Urothelium cell line (cell line): ENCODE results near the gene ODR4.
A peak's percentile ranks its signal among the peaks of the same experiment; 100 is the strongest.
"Not testable (repeated sequence)": the region's sequence is repeated elsewhere in the genome, so short reads cannot be mapped to it uniquely, and the experiment has no call there.

Source experiments
- DNase-seq: peaks from one replicate; pipeline ENCODE4 v3.0.0; 2011; ENCODE audit warnings: low spot score, mixed read lengths
- FAIRE-seq: peaks from 2 replicates; lab custom pipeline; 2011; peaks lifted over from hg19 to GRCh38; lab: Jason Lieb, UNC

ODR4 gene

GRCh38 chr1:186375152-186375928 is at the start of gene ODR4, which contains the start of gene TPR:
Gene ODR4 (plus strand): TSS chr1:186375838. CDS start chr1:186379786, 3,948 bp downstream.
Gene TPR (minus strand): TSS chr1:186375253. CDS start chr1:186375028, 225 bp downstream.
- FAIRE-seq (peak; percentile 62), DNase-seq (peak; percentile 94)

- no peak for DNase-seq
- FAIRE-seq = no peak
Observed at GRCh38 chr1:186326009-186326408, 49.6 kb upstream of the ODR4 start.

- no peak for DNase-seq
- no peak for FAIRE-seq
Observed at GRCh38 chr1:186327331-186327730, 48.3 kb upstream of the ODR4 start.

GRCh38 chr1:186330758-186331157 is 44.9 kb upstream of the ODR4 start:
- no peak for DNase-seq
- no peak for FAIRE-seq

GRCh38 chr1:186337554-186337953 is 38.1 kb upstream of the ODR4 start:
- FAIRE-seq = no peak
- DNase-seq = no peak

- DNase-seq (no peak), FAIRE-seq (no peak)
Observed at GRCh38 chr1:186340772-186341171, 34.9 kb upstream of the ODR4 start.

- FAIRE-seq, DNase-seq: not testable (repeated sequence)
Observed at GRCh38 chr1:186347837-186348691, 27.6 kb upstream of the ODR4 start.

- DNase-seq (peak; percentile 21), FAIRE-seq (no peak)
Observed at GRCh38 chr1:186374303-186375151, 1.1 kb upstream of the ODR4 start.

GRCh38 chr1:186375929-186376319 is 286 bp downstream of the ODR4 start:
- DNase-seq (no peak), FAIRE-seq (no peak)

GRCh38 chr1:186386725-186387383 is 11.2 kb downstream of the ODR4 start:
- FAIRE-seq (no peak), DNase-seq (no peak)

GRCh38 chr1:186390925-186391324 is 15.3 kb downstream of the ODR4 start:
- DNase-seq (no peak), FAIRE-seq (no peak)

GRCh38 chr1:186391841-186392240 is 16.2 kb downstream of the ODR4 start:
- DNase-seq (no peak), FAIRE-seq (no peak)

GRCh38 chr1:186392711-186393110 is 17.1 kb downstream of the ODR4 start:
- DNase-seq, FAIRE-seq: not testable (repeated sequence)

GRCh38 chr1:186401446-186401845 is 25.8 kb downstream of the ODR4 start:
- DNase-seq = not testable (repeated sequence)

GRCh38 chr1:186403632-186404031 is 28.0 kb downstream of the ODR4 start:
- DNase-seq (no peak), FAIRE-seq (no peak)

More at GRCh38 chr1:186401446-186401845, 25.8 kb downstream of the ODR4 start:
- not testable (repeated sequence) for FAIRE-seq

GRCh38 chr1:186404454-186405051 is 28.9 kb downstream of the ODR4 start:
- peak; percentile 13 for DNase-seq
- FAIRE-seq = no peak

- FAIRE-seq (no peak), DNase-seq (no peak)
Observed at GRCh38 chr1:186409091-186409490, 33.5 kb downstream of the ODR4 start.

- FAIRE-seq (no peak), DNase-seq (no peak)
Observed at GRCh38 chr1:186413319-186413718, 37.7 kb downstream of the ODR4 start.

GRCh38 chr1:186418503-186418902 is 42.9 kb downstream of the ODR4 start:
- DNase-seq (no peak), FAIRE-seq (no peak)

GRCh38 chr1:186420311-186420710 is 44.7 kb downstream of the ODR4 start:
- no peak for FAIRE-seq
- no peak for DNase-seq
